WTC11 (cell line): ENCODE data around the gene GRK3. TPM values are rescaled to one million over a fixed set of nuclear protein-coding genes. Genes with fewer than 3 reads are reported as not detected.

Experiments
- ATAC-seq: fragments of 200-7000 bp; cut with Tn5 transposase; 2 replicates; pipeline ENCODE4 v1.10.0; 2021; ENCODE audit warnings: mild to moderate bottlenecking, moderate library complexity
- CTCF ChIA-PET: fragments of 300-600 bp; sonication (Branson Sonifier 250); formaldehyde crosslinking; loops from one replicate; lab custom pipeline; 2021; ENCODE audit warnings: antibody characterized with exemption; lab: Charles Lee
- POLR2A ChIA-PET: fragments of 350-600 bp; sonication (Branson Sonifier 250); formaldehyde crosslinking; loops from one replicate; lab custom pipeline; 2021; ENCODE audit warnings: antibody characterized with exemption; lab: Charles Lee
- DNase-seq: peaks from one replicate; pipeline ENCODE4 v3.0.0; 2021; ENCODE audit warnings: low spot score
- H3K27ac Mint-ChIP-seq: 2 replicates; pipeline ENCODE4 v1.8.0; 2021; ENCODE audit warnings: mixed read lengths
- H3K27me3 Mint-ChIP-seq: 2 replicates; pipeline ENCODE4 v1.8.0; 2021; ENCODE audit warnings: low read depth, mild to moderate bottlenecking, moderate library complexity, mixed read lengths
- H3K36me3 Mint-ChIP-seq: 2 replicates; pipeline ENCODE4 v1.8.0; 2021; ENCODE audit warnings: mixed read lengths
- H3K4me1 Mint-ChIP-seq: 2 replicates; pipeline ENCODE4 v1.8.0; 2022; ENCODE audit warnings: mixed read lengths
- H3K4me3 Mint-ChIP-seq: 2 replicates; pipeline ENCODE4 v1.8.0; 2021; ENCODE audit warnings: mild to moderate bottlenecking, moderate library complexity, mixed read lengths
- H3K9me3 Mint-ChIP-seq: 2 replicates; pipeline ENCODE4 v1.8.0; 2021; ENCODE audit warnings: mixed read lengths
- ATF6 ChIP-seq: sonication (generic); formaldehyde crosslinking; IDR thresholded peaks from 2 replicates; pipeline ENCODE4 v1.8.1; 2023; ENCODE audit warnings: mild to moderate bottlenecking, missing genetic modification reagents
- CREM ChIP-seq: sonication (generic); formaldehyde crosslinking; IDR thresholded peaks from 2 replicates; pipeline ENCODE4 v1.8.1; 2022; ENCODE audit warnings: mild to moderate bottlenecking, missing genetic modification reagents, moderate library complexity
- FOXP4 ChIP-seq: sonication (generic); formaldehyde crosslinking; IDR thresholded peaks from 2 replicates; pipeline ENCODE4 v1.8.0; 2022; ENCODE audit warnings: mild to moderate bottlenecking, missing genetic modification reagents
- IRF1 ChIP-seq: sonication (generic); formaldehyde crosslinking; IDR thresholded peaks from 2 replicates; pipeline ENCODE4 v1.8.0; 2023; ENCODE audit warnings: missing genetic modification reagents
- NR1H2 ChIP-seq: sonication (generic); formaldehyde crosslinking; IDR thresholded peaks from 2 replicates; pipeline ENCODE4 v1.9.0; 2021; ENCODE audit warnings: mild to moderate bottlenecking, moderate library complexity, missing genetic modification reagents
- PRDM15 ChIP-seq: sonication (generic); formaldehyde crosslinking; IDR thresholded peaks from 2 replicates; pipeline ENCODE4 v1.8.0; 2022; ENCODE audit warnings: missing genetic modification reagents
- SOX15 ChIP-seq: fragments of 250-450 bp; sonication (Bioruptor Pico); IDR thresholded peaks from 2 replicates; pipeline ENCODE4 v1.9.0; 2021; ENCODE audit warnings: mild to moderate bottlenecking
- STAT6 ChIP-seq: sonication (generic); formaldehyde crosslinking; conservative IDR thresholded peaks from 2 replicates; pipeline ENCODE4 v1.8.1; 2023; ENCODE audit warnings: mild to moderate bottlenecking, low read depth, missing genetic modification reagents, moderate library complexity
- TCF7 ChIP-seq: sonication (generic); formaldehyde crosslinking; IDR thresholded peaks from 2 replicates; pipeline ENCODE4 v1.8.0; 2022; ENCODE audit warnings: mild to moderate bottlenecking, low read depth, missing genetic modification reagents, moderate library complexity
- USF1 ChIP-seq: sonication (generic); formaldehyde crosslinking; IDR thresholded peaks from 2 replicates; pipeline ENCODE4 v1.8.0; 2022; ENCODE audit warnings: mild to moderate bottlenecking, missing genetic modification reagents
- ZNF425 ChIP-seq: fragments of 250-450 bp; sonication (Bioruptor Pico); conservative IDR thresholded peaks from 2 replicates; pipeline ENCODE4 v1.9.0; 2021; ENCODE audit warnings: mild to moderate bottlenecking
- ZNF671 ChIP-seq: fragments of 250-450 bp; sonication (Bioruptor Pico); IDR thresholded peaks from 2 replicates; pipeline ENCODE4 v1.8.0; 2021; ENCODE audit warnings: mild to moderate bottlenecking
- total RNA-seq: library from RNA; stranded (reverse); gene quantifications from 3 replicates; pipeline ENCODE4 v1.2.3, GENCODE V29; 2021

GRK3 gene
- total RNA-seq, 1 experiment from 2014 or later, result 27.1 TPM

GRCh38 chr22:25658633-25659032 lies 94.2 kb downstream of the GRK3 start:
- TF ChIP-seq STAT6, result no peak
- no peak for TF ChIP-seq ATF6 (CRISPR knock-in tag)
- no peak for TF ChIP-seq NR1H2 (CRISPR knock-in tag)
- TF ChIP-seq PRDM15 (CRISPR knock-in tag), result no peak
- TF ChIP-seq CREM (CRISPR knock-in tag), result no peak
- no peak for TF ChIP-seq IRF1 (CRISPR knock-in tag)
- no peak for TF ChIP-seq FOXP4 (CRISPR knock-in tag)
- no peak for TF ChIP-seq ZNF671
- no peak for TF ChIP-seq ZNF425 (CRISPR knock-in tag)
- no peak for TF ChIP-seq TCF7 (CRISPR knock-in tag)
- TF ChIP-seq USF1, result no peak
- TF ChIP-seq SOX15, result no peak
- CTCF ChIA-PET, result interaction anchor here (0.6 to 1.4 kb wide), 2 partner anchors 12 to 115 kb away, joined by 5 to 6 read pairs; no protein-coding TSS in a partner anchor
- DNase-seq, result no peak
- H3K36me3 Mint-ChIP-seq, result no peaks in the 10 kb centered on the region
- H3K9me3 Mint-ChIP-seq, result no peaks in the 10 kb centered on the region
- no peak for ATAC-seq
- no peak overlapping the region for H3K27ac Mint-ChIP-seq
- POLR2A ChIA-PET, result no interaction called here
- no peaks in the 10 kb centered on the region for H3K4me1 Mint-ChIP-seq
- H3K4me3 Mint-ChIP-seq, result no peak overlapping the region
- no peaks in the 10 kb centered on the region for H3K27me3 Mint-ChIP-seq
